ENCODE data around the gene MYPN.

Gene MYPN

DNA sequence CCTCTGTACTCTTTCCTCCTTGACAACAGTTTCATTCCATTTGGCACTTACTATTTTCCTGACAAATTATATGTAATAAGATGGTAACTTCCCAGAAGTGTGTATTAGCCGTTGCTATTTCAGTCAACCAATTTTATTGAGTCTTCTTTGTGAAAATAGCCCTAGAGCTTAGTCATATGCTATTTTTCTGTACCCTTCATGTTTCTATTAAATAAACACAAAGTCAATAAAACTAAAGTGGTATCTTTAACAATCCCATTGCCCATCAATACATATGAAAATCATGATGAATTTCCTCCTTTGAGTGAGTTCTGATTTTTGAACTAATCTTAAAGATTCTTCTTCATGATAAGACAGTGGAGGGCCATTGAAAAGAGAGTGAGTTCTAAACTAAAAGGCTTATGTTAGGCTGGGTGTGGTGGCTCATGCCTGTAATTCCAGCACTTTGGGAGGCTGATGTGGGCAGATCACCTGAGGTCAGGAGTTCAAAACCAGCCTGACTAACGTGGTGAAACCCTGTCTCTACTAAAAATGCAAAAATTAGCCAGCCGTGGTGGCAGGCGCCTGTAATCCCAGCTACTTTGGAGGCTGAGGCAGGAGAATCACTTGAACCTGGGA lies 5.9 kb upstream of the MYPN start:
- TF ChIP-seq, protein P1, sequence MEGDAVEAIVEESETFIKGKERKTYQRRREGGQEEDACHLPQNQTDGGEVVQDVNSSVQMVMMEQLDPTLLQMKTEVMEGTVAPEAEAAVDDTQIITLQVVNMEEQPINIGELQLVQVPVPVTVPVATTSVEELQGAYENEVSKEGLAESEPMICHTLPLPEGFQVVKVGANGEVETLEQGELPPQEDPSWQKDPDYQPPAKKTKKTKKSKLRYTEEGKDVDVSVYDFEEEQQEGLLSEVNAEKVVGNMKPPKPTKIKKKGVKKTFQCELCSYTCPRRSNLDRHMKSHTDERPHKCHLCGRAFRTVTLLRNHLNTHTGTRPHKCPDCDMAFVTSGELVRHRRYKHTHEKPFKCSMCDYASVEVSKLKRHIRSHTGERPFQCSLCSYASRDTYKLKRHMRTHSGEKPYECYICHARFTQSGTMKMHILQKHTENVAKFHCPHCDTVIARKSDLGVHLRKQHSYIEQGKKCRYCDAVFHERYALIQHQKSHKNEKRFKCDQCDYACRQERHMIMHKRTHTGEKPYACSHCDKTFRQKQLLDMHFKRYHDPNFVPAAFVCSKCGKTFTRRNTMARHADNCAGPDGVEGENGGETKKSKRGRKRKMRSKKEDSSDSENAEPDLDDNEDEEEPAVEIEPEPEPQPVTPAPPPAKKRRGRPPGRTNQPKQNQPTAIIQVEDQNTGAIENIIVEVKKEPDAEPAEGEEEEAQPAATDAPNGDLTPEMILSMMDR (IDR thresholded peaks at IDR 0.05; ENCODE audit: extremely low read depth, insufficient read depth, missing control alignments) = no peak
- in situ Hi-C loops (cut with MboI; ENCODE audit: low pct_unique_long_range_greater_than_20kb, low sequenced_read_pairs, unreplicated experiment) = no loop called here
- no peak for DNase-seq (ENCODE audit: low spot score)

DNA sequence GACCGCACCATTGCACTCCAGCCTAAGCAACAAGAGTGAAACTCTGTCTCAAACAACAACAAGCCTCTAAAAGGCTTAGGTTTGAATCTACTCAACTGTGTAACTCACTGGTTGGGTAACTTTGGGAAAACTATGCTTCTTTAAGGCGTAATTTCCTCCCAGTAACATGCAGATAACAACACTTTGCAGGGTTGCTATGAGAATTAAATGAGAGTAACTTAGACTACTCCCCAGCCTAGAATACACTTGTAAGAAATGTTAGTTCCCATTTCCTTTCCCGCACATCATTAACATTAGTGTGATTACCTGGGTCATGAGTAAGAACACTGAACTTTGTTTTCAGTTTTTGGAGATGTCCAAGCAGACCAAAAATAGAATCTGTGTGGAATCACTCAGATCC lies 5.4 kb upstream of the MYPN start:
- TF ChIP-seq, protein P1 (IDR thresholded peaks at IDR 0.05; ENCODE audit: extremely low read depth, insufficient read depth, missing control alignments) = no peak
- no peak for DNase-seq (ENCODE audit: low spot score)
- in situ Hi-C loops (cut with MboI; ENCODE audit: low pct_unique_long_range_greater_than_20kb, low sequenced_read_pairs, unreplicated experiment) = no loop called here

DNA sequence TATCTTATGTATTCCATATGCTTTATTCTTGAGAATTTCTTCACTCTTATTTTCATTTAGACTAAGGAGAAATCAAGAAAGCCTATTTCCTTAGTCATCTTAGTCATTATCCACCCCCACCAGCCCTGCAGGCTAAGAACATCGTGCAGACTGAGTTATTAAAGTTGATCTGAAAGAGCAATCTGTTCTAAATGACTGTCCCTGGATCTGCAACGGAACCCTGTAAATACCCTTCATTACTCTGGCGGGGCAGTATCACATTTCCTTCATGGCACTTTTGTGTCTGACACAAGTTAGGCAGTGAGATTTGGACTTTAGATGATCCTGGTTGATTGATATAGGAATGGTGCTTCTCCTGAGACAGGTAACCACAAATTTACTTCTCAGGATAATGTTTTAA lies 3.5 kb upstream of the MYPN start:
- in situ Hi-C loops (cut with MboI; ENCODE audit: low pct_unique_long_range_greater_than_20kb, low sequenced_read_pairs, unreplicated experiment) = no loop called here

DNA sequence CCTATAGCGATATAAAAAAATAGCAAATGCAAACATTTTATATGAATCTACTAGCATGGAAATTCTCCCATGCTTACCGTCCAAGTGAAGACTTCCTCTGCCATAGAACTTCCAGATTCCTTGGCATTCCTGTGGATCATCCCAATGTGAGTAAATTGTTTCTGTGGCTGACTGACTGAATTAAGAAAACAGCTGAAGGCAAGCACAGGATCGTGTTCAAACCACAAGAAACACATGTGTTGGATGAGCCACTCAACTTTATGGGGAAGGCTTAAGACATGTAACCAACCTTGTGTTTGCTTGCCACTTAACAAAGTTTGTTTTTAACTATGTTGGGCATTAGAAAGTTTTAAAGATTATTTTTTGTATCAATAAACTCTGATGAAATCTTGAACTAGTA lies 2.6 kb upstream of the MYPN start:
- DNase-seq (ENCODE audit: low spot score) = no peak
- TF ChIP-seq, protein P1 (IDR thresholded peaks at IDR 0.05; ENCODE audit: extremely low read depth, insufficient read depth, missing control alignments) = no peak
- in situ Hi-C loops (cut with MboI; ENCODE audit: low pct_unique_long_range_greater_than_20kb, low sequenced_read_pairs, unreplicated experiment) = no loop called here

More for the DNA sequence above, 3.5 kb upstream of the MYPN start:
- TF ChIP-seq, protein P1 (IDR thresholded peaks at IDR 0.05; ENCODE audit: extremely low read depth, insufficient read depth, missing control alignments) = no peak
- no peak for DNase-seq (ENCODE audit: low spot score)

DNA sequence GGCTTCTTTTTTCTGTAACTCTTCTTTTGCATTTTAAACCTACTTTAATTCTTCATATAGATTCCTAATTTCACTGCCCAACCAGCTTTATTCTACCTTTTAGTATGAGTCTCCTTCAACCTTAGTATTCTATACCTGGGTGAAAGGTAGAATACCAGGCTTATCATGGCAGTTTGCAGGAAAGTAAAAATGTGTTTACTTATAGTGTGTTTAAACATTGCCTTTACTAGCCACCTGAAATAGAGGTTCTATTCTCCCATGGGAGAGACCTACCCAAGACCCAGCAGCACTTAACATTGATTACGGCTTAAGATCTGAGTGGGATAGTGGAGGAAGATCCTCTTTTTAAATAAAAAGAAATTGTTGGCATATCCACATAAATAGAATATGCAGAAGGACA lies 1.6 kb upstream of the MYPN start:
- no peak for DNase-seq (ENCODE audit: low spot score)
- TF ChIP-seq, protein P1 (IDR thresholded peaks at IDR 0.05; ENCODE audit: extremely low read depth, insufficient read depth, missing control alignments) = no peak
- in situ Hi-C loops (cut with MboI; ENCODE audit: low pct_unique_long_range_greater_than_20kb, low sequenced_read_pairs, unreplicated experiment) = no loop called here

DNA sequence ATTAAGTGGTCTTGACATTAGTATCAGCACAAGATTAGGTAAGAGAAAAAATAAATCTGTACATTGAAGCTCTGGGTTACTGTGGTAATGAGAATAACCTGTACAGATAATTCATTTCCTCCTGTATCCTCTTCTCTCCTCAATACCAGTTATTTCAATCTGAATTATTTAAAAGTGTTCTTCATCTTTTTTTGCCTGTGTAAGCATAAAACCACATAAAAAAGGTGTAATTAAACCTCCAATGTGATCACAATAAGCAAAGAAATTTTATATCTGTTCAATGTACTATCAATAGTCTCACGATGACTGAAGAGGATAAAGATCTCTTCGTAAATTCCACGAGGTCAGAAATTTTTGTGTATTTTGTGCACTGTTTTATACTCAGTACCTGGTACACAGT lies 1.2 kb upstream of the MYPN start:
- TF ChIP-seq, protein P1 (IDR thresholded peaks at IDR 0.05; ENCODE audit: extremely low read depth, insufficient read depth, missing control alignments) = no peak
- in situ Hi-C loops (cut with MboI; ENCODE audit: low pct_unique_long_range_greater_than_20kb, low sequenced_read_pairs, unreplicated experiment) = no loop called here
- no peak for DNase-seq (ENCODE audit: low spot score)

Measured in GM13977 (cell line).